Smooth muscle cell (in vitro differentiated cells): ENCODE data around the gene OSTN. TPM values are rescaled to one million over a fixed set of nuclear protein-coding genes. Genes with fewer than 3 reads are reported as not detected.

Source experiments
- DNase-seq: peaks from one replicate; lab custom pipeline; 2025; ENCODE audit not compliant: unreplicated experiment; lab: John Stamatoyannopoulos, UW
- H2AFZ ChIP-seq: fragments of 200-600 bp; sonication (generic); 2 replicates; pipeline ENCODE4 v1.6.0; 2016; ENCODE audit warnings: antibody characterized with exemption, low read depth, mild to moderate bottlenecking
- H3F3A ChIP-seq: fragments of 200-600 bp; sonication (generic); 2 replicates; pipeline ENCODE4 v1.6.0; 2017; ENCODE audit warnings: antibody characterized with exemption, low read depth
- H3K27ac ChIP-seq: fragments of 200-600 bp; sonication (generic); 2 replicates; pipeline ENCODE4 v1.5.1; 2016; ENCODE audit warnings: low read depth, mild to moderate bottlenecking
- H3K27me3 ChIP-seq: fragments of 200-600 bp; sonication (generic); 2 replicates; pipeline ENCODE4 v1.6.1; 2016; ENCODE audit warnings: low read depth, mild to moderate bottlenecking
- H3K36me3 ChIP-seq: fragments of 200-600 bp; sonication (generic); 2 replicates; pipeline ENCODE4 v1.5.1; 2016; ENCODE audit warnings: low read depth
- H3K4me1 ChIP-seq: fragments of 200-600 bp; sonication (generic); 2 replicates; pipeline ENCODE4 v1.5.1; 2016; ENCODE audit warnings: low read depth
- H3K4me2 ChIP-seq: fragments of 200-600 bp; sonication (generic); 2 replicates; pipeline ENCODE4 v1.6.0; 2016; ENCODE audit warnings: mild to moderate bottlenecking
- H3K4me3 ChIP-seq: fragments of 200-600 bp; sonication (generic); 2 replicates; pipeline ENCODE4 v1.5.1; 2016; ENCODE audit warnings: mild to moderate bottlenecking
- H3K79me2 ChIP-seq: fragments of 200-600 bp; sonication (generic); 2 replicates; pipeline ENCODE4 v1.6.0; 2016; ENCODE audit warnings: low read depth, mild to moderate bottlenecking
- H3K9ac ChIP-seq: fragments of 200-600 bp; sonication (generic); 2 replicates; pipeline ENCODE4 v1.6.0; 2016; ENCODE audit warnings: low read depth
- H3K9me3 ChIP-seq: fragments of 200-600 bp; sonication (generic); replicated peaks from 2 replicates; pipeline ENCODE4 v1.5.1; 2016; ENCODE audit warnings: low read depth
- H4K20me1 ChIP-seq: fragments of 200-600 bp; sonication (generic); 2 replicates; pipeline ENCODE4 v1.6.0; 2016; ENCODE audit warnings: low read depth
- CTCF ChIP-seq: fragments of 200-600 bp; sonication (generic); IDR thresholded peaks from 2 replicates; pipeline ENCODE4 v1.5.1; 2017; ENCODE audit warnings: borderline replicate concordance, mild to moderate bottlenecking, antibody characterized with exemption; ENCODE audit not compliant: insufficient read depth, poor library complexity, severe bottlenecking
- WGBS: methylation state at CpG from one replicate; pipeline ENCODE4 v1.1.7; 2016; ENCODE audit warnings: low lambda C conversion rate; 5-methylcytosine and 5-hydroxymethylcytosine counted together
- polyA plus RNA-seq: library from polyadenylated mRNA; unstranded; fragments of >200 nt; fragmentation: Nextera tagmentation; extraction: Ambion mirVana; gene quantifications from 2 replicates; pipeline ENCODE4 v1.2.1, GENCODE V29; 2016
- total RNA-seq: library from RNA; depleted of rRNA; stranded (reverse); fragments of >200 nt; gene quantifications from 2 replicates; pipeline ENCODE4 v1.2.3, GENCODE V29; 2014

OSTN gene
- total and polyA plus RNA-seq, 2 experiments from 2014 or later, result 0.40 to 1.3 TPM

GRCh38 chr3:191253089-191253799 is 54.2 kb downstream of the OSTN start:
- TF ChIP-seq CTCF, result no peak

GRCh38 chr3:191254098-191254873 is 55.2 kb downstream of the OSTN start:
- H3K4me3 ChIP-seq, result no peak overlapping the region
- H3K27ac ChIP-seq, result no peak overlapping the region
- H3F3A ChIP-seq, result peaks cover 9% of the 10 kb centered on the region
- no peak for TF ChIP-seq CTCF
- H3K4me2 ChIP-seq, result no peak overlapping the region
- no peaks in the 10 kb centered on the region for H3K9me3 ChIP-seq
- H3K36me3 ChIP-seq, result no peaks in the 10 kb centered on the region
- no peak for DNase-seq
- 73% methylated on average over 3 of the region's 3 CpGs for WGBS
- no peaks in the 10 kb centered on the region for H3K27me3 ChIP-seq
- H3K79me2 ChIP-seq, result no peaks in the 10 kb centered on the region
- H2AFZ ChIP-seq, result no peak overlapping the region
- H4K20me1 ChIP-seq, result no peaks in the 10 kb centered on the region
- H3K9ac ChIP-seq, result no peak overlapping the region
- H3K4me1 ChIP-seq, result peaks cover 3% of the 10 kb centered on the region

More at GRCh38 chr3:191253089-191253799, 54.2 kb downstream of the OSTN start:
- H3K4me1 ChIP-seq, result no peaks in the 10 kb centered on the region
- no peak overlapping the region for H3K27ac ChIP-seq
- 87% methylated on average over 6 of the region's 6 CpGs for WGBS
- H3K36me3 ChIP-seq, result no peaks in the 10 kb centered on the region
- no peaks in the 10 kb centered on the region for H3K79me2 ChIP-seq
- H4K20me1 ChIP-seq, result no peaks in the 10 kb centered on the region
- H3K4me3 ChIP-seq, result no peak overlapping the region
- H3F3A ChIP-seq, result peaks cover 9% of the 10 kb centered on the region
- no peak overlapping the region for H2AFZ ChIP-seq
- no peak overlapping the region for H3K4me2 ChIP-seq
- H3K9ac ChIP-seq, result no peak overlapping the region
- H3K27me3 ChIP-seq, result no peaks in the 10 kb centered on the region
- no peaks in the 10 kb centered on the region for H3K9me3 ChIP-seq
- no peak for DNase-seq

- Histone ChIP-seq H3K79me2 (no peaks in the 10 kb centered on the region), H3K4me1 (peaks cover 3% of the 10 kb centered on the region)
These were observed 56.1 kb downstream of the OSTN start for GRCh38 chr3:191255156-191255555.

More at GRCh38 chr3:191255156-191255555, 56.1 kb downstream of the OSTN start:
- no peak overlapping the region for H3K27ac ChIP-seq
- no peaks in the 10 kb centered on the region for H3K36me3 ChIP-seq
- no peaks in the 10 kb centered on the region for H3K9me3 ChIP-seq
- no peak for DNase-seq
- no peaks in the 10 kb centered on the region for H3K27me3 ChIP-seq
- H4K20me1 ChIP-seq, result no peaks in the 10 kb centered on the region
- peaks cover 9% of the 10 kb centered on the region for H3F3A ChIP-seq
- no peak overlapping the region for H3K4me3 ChIP-seq
- WGBS, result 31% methylated on average over 5 of the region's 5 CpGs
- no peak for TF ChIP-seq CTCF
- H3K9ac ChIP-seq, result no peak overlapping the region
- H2AFZ ChIP-seq, result no peak overlapping the region
- H3K4me2 ChIP-seq, result peak overlapping the region; percentile 46
